Central memory CD8-positive, alpha-beta T cell (primary cell): ENCODE results near the gene CELA2B.
"Not testable (repeated sequence)": the region's sequence is repeated elsewhere in the genome, so short reads cannot be mapped to it uniquely, and the experiment has no call there.

Source experiments
- ATAC-seq: fragments of 150-1000 bp; cut with Tn5 transposase; replicated peaks from 2 replicates; pipeline ENCODE4 v1.10.0; 2022; ENCODE audit warnings: mild to moderate bottlenecking, moderate FRiP score, moderate number of reproducible peaks; ENCODE audit not compliant: poor library complexity, severe bottlenecking; ENCODE audit errors: extremely low read depth
- DNase-seq, 2 donors: peaks; one replicate each; pipeline ENCODE4 v3.0.0; 2021; ENCODE audit warnings: low spot score in 2 of 2
- H3K27ac Mint-ChIP-seq: one replicate; pipeline ENCODE4 v1.8.0; 2022; ENCODE audit warnings: low read depth, mild to moderate bottlenecking, moderate library complexity, mixed read lengths
- H3K27me3 Mint-ChIP-seq: one replicate; pipeline ENCODE4 v1.8.0; 2022; ENCODE audit warnings: mixed read lengths
- H3K36me3 Mint-ChIP-seq: one replicate; pipeline ENCODE4 v1.8.0; 2022; ENCODE audit warnings: mild to moderate bottlenecking, moderate library complexity, mixed read lengths; ENCODE audit not compliant: insufficient read depth
- H3K4me1 Mint-ChIP-seq: one replicate; pipeline ENCODE4 v1.8.0; 2022; ENCODE audit warnings: mixed read lengths
- H3K4me3 Mint-ChIP-seq: one replicate; pipeline ENCODE4 v1.8.0; 2022; ENCODE audit warnings: mild to moderate bottlenecking, moderate library complexity, mixed read lengths
- H3K9me3 Mint-ChIP-seq: one replicate; pipeline ENCODE4 v1.8.0; 2022; ENCODE audit warnings: mixed read lengths

CELA2B gene

DNA sequence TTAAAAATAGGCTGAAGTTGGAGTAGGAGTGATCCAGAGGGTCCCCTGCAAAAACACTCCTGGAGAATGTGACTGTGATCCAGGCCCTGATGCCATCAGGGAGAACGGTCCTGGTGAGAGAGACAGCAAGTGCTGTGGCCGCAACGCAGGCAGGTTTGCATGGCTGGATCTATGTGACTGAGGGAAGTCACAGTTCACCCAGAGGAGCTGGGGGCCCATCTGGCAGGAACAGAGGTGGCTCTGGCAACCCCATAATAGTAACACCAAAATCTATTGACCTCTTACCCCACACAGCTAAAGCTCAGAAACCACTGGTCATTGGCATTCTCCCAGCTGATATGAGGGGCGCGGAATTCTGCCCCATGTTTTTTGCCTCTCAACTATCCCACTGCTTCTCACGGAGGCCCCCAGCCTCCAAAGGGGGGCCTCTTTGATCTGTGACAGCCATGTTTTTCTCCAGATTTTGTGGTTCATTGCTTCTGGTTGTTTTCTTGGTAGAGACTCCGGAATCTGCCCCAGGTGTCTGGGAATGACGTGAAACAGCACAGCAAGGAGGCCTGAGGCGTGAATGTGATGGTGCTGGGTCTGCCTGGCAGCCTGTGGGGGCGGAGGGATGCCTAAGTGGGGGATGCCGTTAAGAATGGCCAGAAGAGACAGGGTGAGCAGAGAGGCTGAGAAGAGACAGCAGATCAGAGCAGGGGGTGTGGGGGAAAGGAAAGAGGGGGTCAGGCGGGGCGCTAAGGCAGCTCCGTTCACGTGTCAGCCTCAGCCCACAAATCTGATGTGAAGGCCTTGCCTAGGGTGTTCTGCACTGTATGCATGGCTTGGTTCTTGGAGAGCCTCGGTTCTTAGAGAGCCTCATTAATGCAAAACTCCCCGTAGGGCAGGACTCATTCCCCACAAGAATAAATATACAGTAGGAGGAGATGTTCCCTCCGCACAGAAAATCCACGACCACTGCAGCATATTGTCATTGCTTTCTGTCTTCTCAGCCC is 24.6 kb downstream of the CELA2B start:
- no peak overlapping the region for H3K4me3 Mint-ChIP-seq
- peaks cover 11% of the 10 kb centered on the region for H3K36me3 Mint-ChIP-seq
- H3K27me3 Mint-ChIP-seq = no peaks in the 10 kb centered on the region
- DNase-seq (no peak), ATAC-seq (no peak)
- no peaks in the 10 kb centered on the region for H3K9me3 Mint-ChIP-seq
- H3K4me1 Mint-ChIP-seq = no peaks in the 10 kb centered on the region
- no peak overlapping the region for H3K27ac Mint-ChIP-seq

DNA sequence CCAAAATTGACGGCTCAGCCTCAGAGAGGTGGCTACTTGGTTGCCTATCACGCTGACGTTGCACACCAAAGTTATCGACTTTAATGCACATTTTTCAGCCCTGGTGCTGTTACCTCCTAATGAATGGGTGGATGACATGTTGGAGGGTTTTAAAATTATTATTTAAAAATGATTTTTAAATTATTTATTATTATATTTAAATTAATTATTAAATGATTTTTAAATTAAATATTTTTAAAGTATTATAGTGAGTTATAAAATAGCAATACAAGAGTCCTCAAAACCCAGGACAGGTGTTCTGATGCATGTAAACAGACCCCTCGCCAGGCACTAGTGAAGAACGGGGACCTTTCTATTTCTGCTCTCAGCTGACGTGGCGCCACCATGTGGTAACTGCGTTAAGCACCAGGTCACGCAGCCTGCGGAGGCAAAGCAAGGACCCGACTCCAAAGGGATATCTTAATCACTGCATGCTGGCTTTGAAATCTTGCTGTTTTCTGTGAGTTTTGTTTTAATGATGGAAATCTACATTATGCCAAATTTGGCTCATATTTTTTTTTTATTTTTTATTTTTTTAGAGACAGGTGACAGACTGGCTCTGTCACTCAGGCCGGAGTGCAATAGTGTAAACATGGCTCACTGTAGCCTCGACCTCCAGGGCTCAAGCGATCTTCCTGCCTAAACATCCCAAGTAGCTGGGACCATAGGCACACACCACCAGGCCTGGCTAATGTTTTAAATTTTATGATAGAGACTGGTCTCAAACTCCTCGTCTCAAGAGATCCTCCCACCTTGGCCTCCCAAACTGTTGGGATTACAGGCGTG is 25.5 kb downstream of the CELA2B start:
- ATAC-seq = no peak
- Mint-ChIP-seq H3K4me3 (no peak overlapping the region), H3K27ac (no peak overlapping the region), H3K36me3 (peaks cover 11% of the 10 kb centered on the region), H3K27me3 (no peaks in the 10 kb centered on the region), H3K4me1 (no peaks in the 10 kb centered on the region), H3K9me3 (no peaks in the 10 kb centered on the region)
- no peak for DNase-seq

DNA sequence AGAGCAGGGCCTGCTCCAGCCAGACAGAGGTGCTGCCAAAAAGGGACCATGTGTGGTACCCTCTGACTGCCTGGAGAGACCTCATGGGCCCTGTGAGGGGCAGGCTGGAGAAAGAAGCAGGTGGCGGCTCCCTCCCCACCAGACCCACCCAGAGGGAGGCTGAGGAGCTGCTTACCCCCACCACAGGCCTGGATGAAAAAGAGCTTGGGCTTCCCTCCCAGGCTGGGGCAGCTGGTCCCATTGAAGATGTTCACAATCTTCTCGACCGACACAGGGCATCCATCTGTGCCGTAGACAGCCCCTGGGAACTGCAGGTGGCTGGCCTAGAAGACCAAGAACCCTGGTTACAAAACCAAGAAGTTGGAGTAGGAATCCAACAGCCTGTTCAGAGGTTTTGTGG is 28.5 kb downstream of the CELA2B start:
- no peak overlapping the region for H3K4me3 Mint-ChIP-seq
- H3K27me3 Mint-ChIP-seq = no peaks in the 10 kb centered on the region
- peaks cover 9% of the 10 kb centered on the region for H3K36me3 Mint-ChIP-seq
- ATAC-seq (no peak), DNase-seq (no peak)
- H3K27ac Mint-ChIP-seq = no peak overlapping the region
- no peaks in the 10 kb centered on the region for H3K4me1 Mint-ChIP-seq
- H3K9me3 Mint-ChIP-seq = no peaks in the 10 kb centered on the region

DNA sequence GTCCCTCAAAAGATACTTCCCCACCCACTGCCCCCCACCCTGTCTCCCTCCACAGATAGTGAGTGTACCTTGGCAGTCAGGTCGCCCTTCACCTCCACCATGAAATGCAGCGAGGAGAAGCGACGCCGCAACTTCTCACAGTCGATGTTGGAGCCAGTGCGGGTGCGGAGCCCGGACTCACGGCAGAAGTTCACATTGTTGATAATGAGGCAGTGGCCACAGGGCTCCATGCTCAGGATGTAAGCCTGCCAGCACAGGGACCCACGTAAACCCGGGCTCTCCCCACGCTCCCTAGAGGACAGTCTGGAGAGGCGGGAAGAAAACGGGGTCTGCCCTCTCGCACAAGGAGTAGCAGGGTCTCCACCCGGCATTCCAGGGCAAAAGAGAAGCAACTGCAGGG is 30.9 kb downstream of the CELA2B start:
- ATAC-seq = no peak
- Mint-ChIP-seq H3K4me3 (no peak overlapping the region), H3K36me3 (peaks cover 5% of the 10 kb centered on the region), H3K9me3 (no peaks in the 10 kb centered on the region), H3K27ac (no peak overlapping the region), H3K27me3 (no peaks in the 10 kb centered on the region), H3K4me1 (no peaks in the 10 kb centered on the region)
- DNase-seq = no peak

DNA sequence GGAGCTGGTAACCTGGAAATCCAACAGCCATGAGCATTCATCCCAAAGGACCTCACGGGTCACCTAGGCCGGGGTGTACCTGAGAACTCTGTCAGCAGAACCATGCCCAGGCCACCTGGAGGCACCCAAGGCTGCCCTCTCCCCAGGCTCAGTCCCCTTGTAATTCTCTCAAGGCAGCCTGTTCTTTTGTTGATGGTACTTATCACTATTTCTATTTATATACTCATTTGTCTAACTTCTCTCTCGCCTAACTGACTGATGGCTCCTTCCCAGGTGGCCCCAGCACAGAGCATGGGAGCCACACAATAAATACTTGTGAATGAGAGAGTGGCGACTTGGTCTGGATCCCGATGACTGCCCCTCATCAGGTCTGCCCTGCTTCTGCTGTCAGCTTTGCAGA is 31.4 kb downstream of the CELA2B start:
- Mint-ChIP-seq H3K9me3 (no peaks in the 10 kb centered on the region), H3K4me1 (no peaks in the 10 kb centered on the region), H3K27me3 (no peaks in the 10 kb centered on the region), H3K27ac (no peak overlapping the region), H3K4me3 (no peak overlapping the region), H3K36me3 (peaks cover 5% of the 10 kb centered on the region)
- no peak for DNase-seq
- no peak for ATAC-seq

DNA sequence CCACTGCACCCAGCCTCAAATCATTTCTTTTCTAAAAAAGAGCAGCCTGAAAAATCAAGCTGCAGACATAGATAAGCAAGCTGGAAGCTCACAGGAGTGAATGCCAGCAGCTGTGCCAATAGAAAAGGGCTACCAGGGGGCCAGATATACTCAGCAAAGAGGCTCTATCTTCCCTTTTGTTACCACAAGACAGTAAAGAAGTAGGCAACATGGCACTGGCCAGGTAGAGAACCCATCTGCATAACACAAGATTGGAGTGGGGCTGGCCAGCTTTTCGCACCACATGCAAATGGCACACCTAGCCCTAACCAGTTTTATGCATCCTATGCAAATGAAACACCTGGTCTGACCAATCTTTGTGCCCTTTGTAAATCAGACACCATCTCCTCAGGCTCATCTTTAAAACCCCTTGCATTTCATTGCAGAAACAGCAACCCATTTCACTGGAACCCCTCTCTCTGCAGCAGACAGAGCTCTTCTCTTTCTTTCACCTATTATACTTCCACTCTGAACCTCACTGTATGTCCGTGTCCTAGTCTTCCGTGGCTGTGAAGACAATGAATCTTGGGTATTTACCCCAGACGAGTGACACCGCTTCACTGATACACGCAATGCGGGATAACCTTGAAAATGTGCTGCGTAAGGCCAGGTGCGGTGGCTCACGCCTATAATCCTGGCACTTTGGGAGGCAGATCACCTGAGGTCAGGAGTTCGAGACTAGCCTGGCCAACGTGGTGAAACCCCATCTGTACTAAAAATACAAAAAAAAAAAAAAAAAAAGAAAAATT is 33.0 kb downstream of the CELA2B start:
- H3K4me3 Mint-ChIP-seq = no peak overlapping the region
- ATAC-seq = no peak
- H3K27ac Mint-ChIP-seq = no peak overlapping the region
- peaks cover 4% of the 10 kb centered on the region for H3K4me1 Mint-ChIP-seq
- H3K27me3 Mint-ChIP-seq = no peaks in the 10 kb centered on the region
- no peak for DNase-seq
- H3K36me3 Mint-ChIP-seq = peaks cover 4% of the 10 kb centered on the region
- H3K9me3 Mint-ChIP-seq = no peaks in the 10 kb centered on the region

DNA sequence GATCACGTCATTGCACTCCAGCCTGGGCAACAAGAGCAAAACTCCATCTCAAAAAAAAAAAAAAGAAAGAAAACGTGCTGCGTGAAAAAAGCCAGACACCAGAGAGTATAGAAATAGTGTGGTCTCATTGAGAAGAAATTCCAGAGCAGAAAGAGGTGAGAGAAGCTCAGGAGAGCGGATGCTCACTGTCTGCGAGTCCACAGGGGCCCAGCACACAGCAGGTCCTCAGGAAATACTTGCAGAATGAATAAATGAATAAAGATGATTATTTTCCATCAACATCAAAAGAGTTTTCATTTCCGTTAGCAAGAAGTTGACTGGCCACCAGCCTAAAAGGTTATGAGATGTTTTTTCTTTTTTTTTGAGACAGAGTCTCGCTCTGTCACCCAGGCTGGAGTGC is 33.7 kb downstream of the CELA2B start:
- H3K4me3 Mint-ChIP-seq = no peak overlapping the region
- no peak for DNase-seq
- ATAC-seq = no peak
- peaks cover 10% of the 10 kb centered on the region for H3K4me1 Mint-ChIP-seq
- peaks cover 2% of the 10 kb centered on the region for H3K36me3 Mint-ChIP-seq
- H3K27ac Mint-ChIP-seq = no peak overlapping the region
- H3K9me3 Mint-ChIP-seq = no peaks in the 10 kb centered on the region
- no peaks in the 10 kb centered on the region for H3K27me3 Mint-ChIP-seq

DNA sequence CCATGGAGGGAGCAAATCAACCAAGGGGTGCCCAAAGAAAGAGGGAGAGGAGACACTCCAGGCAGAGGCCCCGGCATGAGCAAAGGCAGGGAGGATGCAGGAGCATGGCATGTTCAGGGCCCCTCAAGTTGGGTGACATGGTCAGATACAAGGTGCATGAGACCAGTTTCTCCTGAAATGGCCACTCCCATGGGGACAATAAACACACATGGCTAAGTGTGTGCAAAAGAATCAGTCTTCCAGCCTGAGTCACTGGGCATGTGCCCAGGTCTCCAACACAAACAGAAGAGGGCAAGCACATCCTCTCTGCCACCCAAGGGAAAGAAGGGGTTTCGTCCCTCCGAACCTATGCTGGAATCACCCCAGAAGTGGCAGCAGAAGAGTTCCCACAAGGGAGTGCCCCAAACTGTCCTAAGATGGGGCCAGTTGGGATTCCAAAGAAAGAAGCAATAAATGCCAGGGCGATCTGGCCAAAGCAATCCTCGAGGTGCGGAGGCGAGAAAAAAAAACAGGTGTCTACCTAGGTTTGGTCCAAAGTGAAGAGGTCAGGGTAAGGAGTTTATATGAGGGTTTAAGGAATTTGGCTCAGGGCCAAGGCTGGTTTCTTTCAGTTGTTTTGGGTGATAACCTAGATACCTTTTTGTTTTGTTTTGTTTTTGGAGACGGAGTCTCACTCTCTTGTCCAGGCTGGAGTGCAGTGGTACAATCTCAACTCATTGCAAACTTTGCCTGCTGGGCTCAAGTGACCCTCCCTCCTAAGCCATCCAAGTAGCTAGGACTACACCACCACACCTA is 34.9 kb downstream of the CELA2B start:
- Mint-ChIP-seq H3K9me3 (no peaks in the 10 kb centered on the region), H3K27me3 (no peaks in the 10 kb centered on the region), H3K4me1 (peaks cover 17% of the 10 kb centered on the region), H3K4me3 (no peak overlapping the region), H3K27ac (no peak overlapping the region), H3K36me3 (peaks cover 2% of the 10 kb centered on the region)
- ATAC-seq = no peak
- DNase-seq = no peak

DNA sequence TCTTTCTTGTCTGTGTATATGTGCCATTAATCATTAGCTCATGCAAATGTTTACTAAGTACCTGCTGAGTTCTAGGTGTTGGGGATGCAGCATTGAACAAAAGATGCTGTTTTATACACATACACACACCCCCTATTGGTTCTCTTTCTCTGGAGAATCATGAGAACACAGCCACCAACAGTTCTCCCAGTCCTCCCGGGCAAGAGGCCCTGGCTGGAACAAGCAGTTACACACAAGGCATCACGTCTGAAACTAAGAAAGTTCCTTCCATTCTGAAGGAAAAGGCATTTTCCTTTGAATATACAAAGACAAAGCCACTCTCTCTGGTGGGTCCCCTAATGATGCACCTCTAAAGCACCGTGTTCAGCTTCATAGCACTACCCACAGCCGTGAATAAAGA is 37.3 kb downstream of the CELA2B start:
- Mint-ChIP-seq H3K4me1 (peaks cover 17% of the 10 kb centered on the region), H3K36me3 (peaks cover 9% of the 10 kb centered on the region), H3K4me3 (no peak overlapping the region), H3K27me3 (no peaks in the 10 kb centered on the region), H3K9me3 (no peaks in the 10 kb centered on the region), H3K27ac (no peak overlapping the region)
- ATAC-seq (no peak), DNase-seq (no peak)

DNA sequence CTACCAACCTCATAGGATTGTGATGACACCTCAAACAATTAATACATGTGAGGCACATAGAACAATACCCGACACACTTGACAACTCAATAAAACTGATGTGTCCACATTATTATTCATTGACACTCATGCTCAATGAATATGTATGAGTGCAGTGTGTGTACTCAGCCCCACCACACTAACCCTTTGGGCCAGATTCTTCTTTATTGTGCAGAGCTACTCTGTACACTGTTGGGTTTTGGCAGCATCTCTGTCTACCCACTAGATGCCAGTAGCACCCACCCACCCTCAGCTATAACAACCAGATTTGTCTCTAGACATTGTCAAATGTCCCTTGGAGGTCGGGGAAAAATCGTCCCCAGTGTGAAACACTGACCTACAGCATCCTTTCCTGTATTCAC is 38.0 kb downstream of the CELA2B start:
- peaks cover 13% of the 10 kb centered on the region for H3K36me3 Mint-ChIP-seq
- H3K4me1 Mint-ChIP-seq = peaks cover 17% of the 10 kb centered on the region
- DNase-seq = no peak
- H3K27me3 Mint-ChIP-seq = no peaks in the 10 kb centered on the region
- no peak overlapping the region for H3K27ac Mint-ChIP-seq
- H3K4me3 Mint-ChIP-seq = no peak overlapping the region
- ATAC-seq = no peak
- H3K9me3 Mint-ChIP-seq = no peaks in the 10 kb centered on the region

DNA sequence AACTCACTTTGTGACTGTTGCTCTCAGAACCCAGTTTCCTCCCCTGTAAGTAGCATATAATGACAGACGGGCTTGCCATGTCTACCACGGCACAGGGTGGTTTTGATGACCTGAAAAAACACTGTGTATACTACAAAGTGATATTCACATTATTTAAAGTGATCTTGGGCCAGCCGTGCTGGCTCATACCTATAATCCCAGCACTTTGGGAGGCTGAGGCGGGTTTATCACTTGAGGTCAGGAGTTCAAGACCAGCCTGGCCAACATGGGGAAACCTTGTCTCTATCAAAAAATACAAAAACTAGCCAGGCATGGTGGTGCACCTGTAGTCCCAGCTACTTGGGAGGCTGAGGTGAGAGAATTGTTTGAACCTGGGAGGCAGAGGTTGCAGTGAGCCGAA is 38.7 kb downstream of the CELA2B start:
- not testable (repeated sequence) for H3K4me3 Mint-ChIP-seq, H3K27ac Mint-ChIP-seq, ATAC-seq, H3K27me3 Mint-ChIP-seq, H3K9me3 Mint-ChIP-seq, DNase-seq
- peaks cover 17% of the 10 kb centered on the region for H3K4me1 Mint-ChIP-seq
- H3K36me3 Mint-ChIP-seq = peaks cover 13% of the 10 kb centered on the region
